Fibroblast of lung (primary cell): ENCODE measurements around the gene FHIT.

Experiments
- CTCF ChIP-seq, 2 donors: IDR thresholded peaks in 1 of 2; conservative IDR thresholded peaks in 1 of 2; 1 replicate in 1 of 2; 2 replicates in 1 of 2; pipeline ENCODE4 v1.5.1; 2011 to 2012; ENCODE audit warnings: low read length in 2 of 2, control low read depth in 1 of 2, inconsistent platforms in 1 of 2, low read depth in 1 of 2, mild to moderate bottlenecking in 1 of 2
- EZH2 ChIP-seq: IDR thresholded peaks from 2 replicates; pipeline ENCODE4 v1.5.1; 2012; ENCODE audit warnings: low read length, control low read depth, mild to moderate bottlenecking; ENCODE audit errors: missing control alignments

DNA sequence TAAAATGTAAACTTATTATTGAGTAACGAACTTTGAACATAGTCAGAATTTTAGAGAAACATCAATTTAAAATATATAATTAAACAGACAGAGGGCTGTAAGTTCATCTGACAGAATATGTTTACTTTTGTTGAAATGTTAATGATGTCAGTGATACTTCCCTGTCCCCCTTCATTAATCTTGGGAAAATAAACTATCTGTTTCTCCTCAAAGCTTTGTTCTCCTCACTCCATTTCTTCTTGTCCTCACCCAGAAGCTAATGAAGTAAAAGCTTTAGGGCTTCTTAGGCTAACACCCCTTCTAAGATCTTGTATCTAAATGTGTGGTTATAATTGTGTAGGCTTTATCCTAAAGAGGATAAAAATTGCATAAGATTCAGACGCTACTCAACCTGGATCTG, 1031.8 kb downstream of the FHIT start:
- TF ChIP-seq EZH2 (no peak), CTCF (conservative IDR thresholded peaks at IDR 0.05 in 1 of 2, IDR thresholded peaks at IDR 0.05 in 1 of 2; ENCODE audit: low read depth in 1 of 2, low read length in 2 of 2) (no peak)
